Testis (tissue), 2 donors: ENCODE results near the gene XRCC1.

Source experiments
- CTCF ChIP-seq, 3 experiments: fragments of 450-650 bp in 2 of 3; fragments of 200-600 bp in 1 of 3; sonication (generic) in 1 of 3; IDR thresholded peaks; one replicate each; pipeline ENCODE4 v1.5.1; 2016 to 2019; ENCODE audit warnings: antibody characterized with exemption in 3 of 3, mild to moderate bottlenecking in 2 of 3, moderate library complexity in 1 of 3
- POLR2A ChIP-seq: fragments of 450-650 bp; IDR thresholded peaks from one replicate; pipeline ENCODE4 v1.6.1; 2017; ENCODE audit warnings: antibody characterized with exemption, mild to moderate bottlenecking, moderate library complexity

- TF ChIP-seq CTCF (IDR thresholded peaks at IDR 0.05) (no peak), POLR2A (no peak)
Observed at GRCh38 chr19:43597876-43598275, 22.5 kb upstream of the XRCC1 start.
